Neural progenitor cell (in vitro differentiated cells): Measurements from ENCODE around the gene MSRB2.

Experiments used
- EZH2phosphoT487 ChIP-seq: fragments of 200-600 bp; sonication (generic); IDR thresholded peaks from 2 replicates; pipeline ENCODE4 v1.6.1; 2017; ENCODE audit warnings: antibody characterized with exemption
- TF ChIP-seq, protein P1 (sequence below): fragments of 200-600 bp; sonication (generic); IDR thresholded peaks from 2 replicates; pipeline ENCODE4 v1.5.1; 2017; ENCODE audit warnings: antibody characterized with exemption, mild to moderate bottlenecking

- TF ChIP-seq, protein P1, sequence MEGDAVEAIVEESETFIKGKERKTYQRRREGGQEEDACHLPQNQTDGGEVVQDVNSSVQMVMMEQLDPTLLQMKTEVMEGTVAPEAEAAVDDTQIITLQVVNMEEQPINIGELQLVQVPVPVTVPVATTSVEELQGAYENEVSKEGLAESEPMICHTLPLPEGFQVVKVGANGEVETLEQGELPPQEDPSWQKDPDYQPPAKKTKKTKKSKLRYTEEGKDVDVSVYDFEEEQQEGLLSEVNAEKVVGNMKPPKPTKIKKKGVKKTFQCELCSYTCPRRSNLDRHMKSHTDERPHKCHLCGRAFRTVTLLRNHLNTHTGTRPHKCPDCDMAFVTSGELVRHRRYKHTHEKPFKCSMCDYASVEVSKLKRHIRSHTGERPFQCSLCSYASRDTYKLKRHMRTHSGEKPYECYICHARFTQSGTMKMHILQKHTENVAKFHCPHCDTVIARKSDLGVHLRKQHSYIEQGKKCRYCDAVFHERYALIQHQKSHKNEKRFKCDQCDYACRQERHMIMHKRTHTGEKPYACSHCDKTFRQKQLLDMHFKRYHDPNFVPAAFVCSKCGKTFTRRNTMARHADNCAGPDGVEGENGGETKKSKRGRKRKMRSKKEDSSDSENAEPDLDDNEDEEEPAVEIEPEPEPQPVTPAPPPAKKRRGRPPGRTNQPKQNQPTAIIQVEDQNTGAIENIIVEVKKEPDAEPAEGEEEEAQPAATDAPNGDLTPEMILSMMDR: no peak
- no peak for TF ChIP-seq EZH2phosphoT487
Observed at GRCh38 chr10:23141995-23142394, 46.6 kb downstream of the MSRB2 start.
